ENCODE data around the gene AGAP1. TPM values are rescaled to one million over a fixed set of nuclear protein-coding genes. Genes with fewer than 3 reads are reported as not detected.

The AGAP1 gene
- total RNA-seq, 2 experiments from 2014 or later: 2.2 TPM

- Mint-ChIP-seq H3K4me1 (no peaks in the 10 kb centered on the region), H3K4me3 (no peak overlapping the region), H3K27ac (no peak overlapping the region), H3K9me3 (ENCODE audit: low read depth) (no peaks in the 10 kb centered on the region), H3K36me3 (ENCODE audit: low read depth) (no peaks in the 10 kb centered on the region), H3K27me3 (no peaks in the 10 kb centered on the region)
- POLR2A ChIA-PET: no interaction called here
- intact Hi-C loops (cut with DNase I, micrococcal nuclease): no loop called here
- no peak for DNase-seq
- ATAC-seq: no peak
- CTCF ChIA-PET: no interaction called here
Observed at GRCh38 chr2:235852526-235852920, 358.7 kb downstream of the AGAP1 start.

DNA sequence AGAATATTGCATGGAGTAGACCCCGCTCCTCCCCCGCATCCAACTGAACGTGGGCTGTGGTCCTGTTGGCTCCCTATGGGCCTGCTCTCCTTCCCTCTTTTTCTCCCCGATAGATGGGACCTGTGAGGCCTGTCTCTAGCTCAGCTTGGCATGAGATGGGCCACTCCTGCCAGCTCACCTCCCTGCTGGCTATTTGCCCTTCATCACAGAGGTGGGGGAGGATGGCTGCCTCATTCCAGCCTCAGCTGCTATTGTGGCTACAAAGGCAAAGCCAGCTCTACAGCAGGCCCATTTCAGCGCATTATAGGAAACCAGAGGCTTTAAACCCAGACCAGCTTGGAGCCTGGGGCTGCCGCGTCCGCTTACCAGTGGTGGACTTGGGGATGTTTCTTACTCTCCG, 360.4 kb downstream of the AGAP1 start:
- intact Hi-C loops (cut with DNase I, micrococcal nuclease): no loop called here
- CTCF ChIA-PET: interaction anchor here (0.7 kb wide), 1 partner anchor 13 kb away, joined by 5 read pairs; no protein-coding TSS in a partner anchor
- no peaks in the 10 kb centered on the region for H3K36me3 Mint-ChIP-seq (ENCODE audit: low read depth)
- no peak overlapping the region for H3K4me3 Mint-ChIP-seq
- H3K27ac Mint-ChIP-seq: no peak overlapping the region
- no peak for ATAC-seq
- DNase-seq: no peak
- H3K9me3 Mint-ChIP-seq (ENCODE audit: low read depth): no peaks in the 10 kb centered on the region
- no peaks in the 10 kb centered on the region for H3K27me3 Mint-ChIP-seq
- H3K4me1 Mint-ChIP-seq: no peaks in the 10 kb centered on the region
- POLR2A ChIA-PET: no interaction called here

DNA sequence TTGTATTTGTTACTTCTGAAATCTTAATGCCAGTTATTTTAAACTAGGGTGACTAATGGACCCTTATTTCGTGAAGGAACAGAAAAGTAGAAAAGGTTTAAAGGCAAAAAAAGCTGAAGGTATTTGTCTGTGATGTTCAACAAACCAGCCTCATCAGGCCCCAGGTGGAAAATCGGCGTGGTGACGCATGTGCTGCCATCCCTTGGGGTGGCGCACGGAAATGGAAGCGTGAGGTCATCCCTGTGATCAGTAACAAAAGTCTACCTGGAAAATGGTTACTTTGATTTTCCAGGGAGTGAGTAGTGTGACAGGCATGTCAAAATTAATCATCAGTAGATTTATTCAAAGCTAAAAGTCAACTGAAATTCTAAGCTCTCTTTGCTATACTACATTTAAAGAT, 361.2 kb downstream of the AGAP1 start:
- ChIA-PET CTCF (interaction anchor here (1.0 kb wide), 1 partner anchor 79 kb away, joined by 3 read pairs; no protein-coding TSS in a partner anchor), POLR2A (no interaction called here)
- intact Hi-C loops (cut with DNase I, micrococcal nuclease): no loop called here
- ATAC-seq: no peak
- Mint-ChIP-seq H3K4me1 (no peaks in the 10 kb centered on the region), H3K9me3 (ENCODE audit: low read depth) (no peaks in the 10 kb centered on the region), H3K27ac (no peak overlapping the region), H3K27me3 (no peaks in the 10 kb centered on the region), H3K36me3 (ENCODE audit: low read depth) (no peaks in the 10 kb centered on the region), H3K4me3 (no peak overlapping the region)
- DNase-seq: no peak

GRCh38 chr2:235856151-235856854, 362.5 kb downstream of the AGAP1 start:
- ATAC-seq (no peak), DNase-seq (no peak)
- Mint-ChIP-seq H3K27me3 (no peaks in the 10 kb centered on the region), H3K4me3 (no peak overlapping the region), H3K9me3 (ENCODE audit: low read depth) (no peaks in the 10 kb centered on the region), H3K27ac (no peak overlapping the region), H3K4me1 (no peaks in the 10 kb centered on the region), H3K36me3 (ENCODE audit: low read depth) (no peaks in the 10 kb centered on the region)
- ChIA-PET POLR2A (no interaction called here), CTCF (no interaction called here)
- intact Hi-C loops (cut with DNase I, micrococcal nuclease): no loop called here

GRCh38 chr2:235857598-235857997, 363.8 kb downstream of the AGAP1 start:
- H3K9me3 Mint-ChIP-seq (ENCODE audit: low read depth): no peaks in the 10 kb centered on the region
- no peak overlapping the region for H3K27ac Mint-ChIP-seq
- DNase-seq (no peak), ATAC-seq (no peak)
- intact Hi-C loops (cut with DNase I, micrococcal nuclease): no loop called here
- no peaks in the 10 kb centered on the region for H3K27me3 Mint-ChIP-seq
- ChIA-PET POLR2A (no interaction called here), CTCF (no interaction called here)
- H3K36me3 Mint-ChIP-seq (ENCODE audit: low read depth): no peaks in the 10 kb centered on the region
- H3K4me3 Mint-ChIP-seq: no peak overlapping the region
- H3K4me1 Mint-ChIP-seq: no peaks in the 10 kb centered on the region

GRCh38 chr2:235858881-235859280, 365.0 kb downstream of the AGAP1 start:
- no peaks in the 10 kb centered on the region for H3K4me1 Mint-ChIP-seq
- no peaks in the 10 kb centered on the region for H3K36me3 Mint-ChIP-seq (ENCODE audit: low read depth)
- H3K9me3 Mint-ChIP-seq (ENCODE audit: low read depth): no peaks in the 10 kb centered on the region
- CTCF ChIA-PET: no interaction called here
- no peak overlapping the region for H3K27ac Mint-ChIP-seq
- no peak overlapping the region for H3K4me3 Mint-ChIP-seq
- no peak for DNase-seq
- intact Hi-C loops (cut with DNase I, micrococcal nuclease): no loop called here
- ATAC-seq: no peak
- H3K27me3 Mint-ChIP-seq: peaks cover 4% of the 10 kb centered on the region
- POLR2A ChIA-PET: no interaction called here

DNA sequence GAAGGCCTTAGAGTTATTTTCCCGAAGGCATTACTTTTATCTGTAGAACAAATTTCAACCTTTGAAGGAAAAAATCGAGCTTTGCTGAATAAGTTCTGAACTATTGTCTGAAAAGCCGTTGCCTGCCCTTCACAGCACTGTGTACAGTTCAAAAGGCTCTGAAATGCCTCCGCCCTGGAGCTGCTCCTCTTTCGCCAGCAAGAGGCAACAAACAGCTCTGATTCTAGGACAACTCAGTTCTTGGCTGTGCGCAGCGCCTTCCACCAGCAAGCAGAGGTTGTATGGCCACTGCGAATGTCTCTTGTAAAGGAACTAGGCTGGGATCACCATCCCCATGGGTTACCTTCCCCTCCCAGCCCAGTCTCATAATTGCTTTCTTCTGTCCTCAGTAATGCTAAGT, 365.8 kb downstream of the AGAP1 start:
- intact Hi-C loops (cut with DNase I, micrococcal nuclease): no loop called here
- CTCF ChIA-PET: no interaction called here
- no peak for ATAC-seq

GRCh38 chr2:235860111-235860510, 366.3 kb downstream of the AGAP1 start:
- H3K36me3 Mint-ChIP-seq (ENCODE audit: low read depth): no peaks in the 10 kb centered on the region

More for the DNA sequence above, 365.8 kb downstream of the AGAP1 start:
- Mint-ChIP-seq H3K27me3 (peaks cover 4% of the 10 kb centered on the region), H3K4me3 (no peak overlapping the region), H3K27ac (no peak overlapping the region), H3K4me1 (no peaks in the 10 kb centered on the region), H3K9me3 (ENCODE audit: low read depth) (no peaks in the 10 kb centered on the region), H3K36me3 (ENCODE audit: low read depth) (no peaks in the 10 kb centered on the region)
- no peak for DNase-seq
- POLR2A ChIA-PET: no interaction called here

GRCh38 chr2:235860871-235861270, 367.0 kb downstream of the AGAP1 start:
- H3K4me1 Mint-ChIP-seq: no peaks in the 10 kb centered on the region
- H3K27ac Mint-ChIP-seq: no peak overlapping the region
- H3K27me3 Mint-ChIP-seq: peaks cover 7% of the 10 kb centered on the region
- H3K36me3 Mint-ChIP-seq (ENCODE audit: low read depth): no peaks in the 10 kb centered on the region
- ChIA-PET POLR2A (no interaction called here), CTCF (no interaction called here)
- intact Hi-C loops (cut with DNase I, micrococcal nuclease): no loop called here
- no peaks in the 10 kb centered on the region for H3K9me3 Mint-ChIP-seq (ENCODE audit: low read depth)
- ATAC-seq (no peak), DNase-seq (no peak)
- no peak overlapping the region for H3K4me3 Mint-ChIP-seq

More at GRCh38 chr2:235860111-235860510, 366.3 kb downstream of the AGAP1 start:
- no peaks in the 10 kb centered on the region for H3K9me3 Mint-ChIP-seq (ENCODE audit: low read depth)
- H3K4me3 Mint-ChIP-seq: no peak overlapping the region
- H3K27me3 Mint-ChIP-seq: peaks cover 7% of the 10 kb centered on the region
- ATAC-seq (no peak), DNase-seq (no peak)
- no peak overlapping the region for H3K27ac Mint-ChIP-seq
- ChIA-PET POLR2A (no interaction called here), CTCF (no interaction called here)
- intact Hi-C loops (cut with DNase I, micrococcal nuclease): no loop called here
- no peaks in the 10 kb centered on the region for H3K4me1 Mint-ChIP-seq

GRCh38 chr2:235861383-235861782, 367.5 kb downstream of the AGAP1 start:
- no peak for ATAC-seq
- Mint-ChIP-seq H3K27me3 (peaks cover 10% of the 10 kb centered on the region), H3K36me3 (ENCODE audit: low read depth) (no peaks in the 10 kb centered on the region), H3K9me3 (ENCODE audit: low read depth) (no peaks in the 10 kb centered on the region), H3K4me3 (no peak overlapping the region), H3K4me1 (no peaks in the 10 kb centered on the region), H3K27ac (no peak overlapping the region)
- intact Hi-C loops (cut with DNase I, micrococcal nuclease): no loop called here
- no peak for DNase-seq
- POLR2A ChIA-PET: no interaction called here
- CTCF ChIA-PET: no interaction called here

- intact Hi-C loops (cut with DNase I, micrococcal nuclease): no loop called here
- Mint-ChIP-seq H3K4me3 (no peak overlapping the region), H3K36me3 (ENCODE audit: low read depth) (no peaks in the 10 kb centered on the region), H3K27me3 (peaks cover 10% of the 10 kb centered on the region), H3K9me3 (ENCODE audit: low read depth) (no peaks in the 10 kb centered on the region), H3K27ac (no peak overlapping the region), H3K4me1 (no peaks in the 10 kb centered on the region)
- CTCF ChIA-PET: interaction anchor here (0.8 kb wide), 1 partner anchor 371 kb away, joined by 3 read pairs; no protein-coding TSS in a partner anchor
- POLR2A ChIA-PET: no interaction called here
- DNase-seq (no peak), ATAC-seq (no peak)
Observed at GRCh38 chr2:235863414-235863813, 369.6 kb downstream of the AGAP1 start.

- H3K27ac Mint-ChIP-seq: no peak overlapping the region
- ChIA-PET POLR2A (no interaction called here), CTCF (no interaction called here)
- peaks cover 10% of the 10 kb centered on the region for H3K27me3 Mint-ChIP-seq
- H3K4me1 Mint-ChIP-seq: no peaks in the 10 kb centered on the region
- intact Hi-C loops (cut with DNase I, micrococcal nuclease): no loop called here
- no peak for DNase-seq
- H3K36me3 Mint-ChIP-seq (ENCODE audit: low read depth): no peaks in the 10 kb centered on the region
- ATAC-seq: no peak
- H3K4me3 Mint-ChIP-seq: no peak overlapping the region
- no peaks in the 10 kb centered on the region for H3K9me3 Mint-ChIP-seq (ENCODE audit: low read depth)
Observed at GRCh38 chr2:235864302-235864701, 370.5 kb downstream of the AGAP1 start.
